Measurements from ENCODE around the gene ARID5B. TPM values are rescaled to one million over a fixed set of nuclear protein-coding genes. Genes with fewer than 3 reads are reported as not detected.

Gene ARID5B
- total RNA-seq, 1 experiment from 2014 or later: 0.04 TPM

- Histone ChIP-seq H2BK12ac (ENCODE audit: insufficient read length, low read depth, low read length) (no peak overlapping the region), H3K79me2 (ENCODE audit: insufficient read depth, low read length) (no peaks in the 10 kb centered on the region), H3K79me1 (ENCODE audit: insufficient read depth, low read depth, low read length, poor library complexity, severe bottlenecking) (no peaks in the 10 kb centered on the region), H3K56ac (ENCODE audit: insufficient read length, low read depth, low read length) (no peak overlapping the region), H3T11ph (ENCODE audit: low read length) (no peak overlapping the region), H3K27me3 (ENCODE audit: insufficient read depth, low read length) (no peaks in the 10 kb centered on the region), H3K14ac (ENCODE audit: insufficient read depth, low read length) (no peak overlapping the region), H4K8ac (replicated peaks; ENCODE audit: insufficient read length, low read depth, low read length) (no peak overlapping the region), H3K9ac (ENCODE audit: extremely low read depth, insufficient read length, low read length) (no peak overlapping the region), H3K9me3 (ENCODE audit: control insufficient read depth, low read depth, low read length) (no peaks in the 10 kb centered on the region), H2BK5ac (ENCODE audit: insufficient read length, low read length) (no peak overlapping the region), H3K18ac (ENCODE audit: insufficient read length, low read depth, low read length) (no peak overlapping the region), H4K91ac (ENCODE audit: insufficient read length, low read depth, low read length) (no peak overlapping the region), H3K4me1 (ENCODE audit: insufficient read depth, low read length) (no peaks in the 10 kb centered on the region), H2BK120ac (ENCODE audit: low read depth, low read length, poor library complexity, severe bottlenecking) (no peak overlapping the region), H2BK20ac (ENCODE audit: low read depth, low read length, poor library complexity, severe bottlenecking) (no peak overlapping the region), H2AFZ (ENCODE audit: low read length) (no peak overlapping the region), H3K23me2 (ENCODE audit: insufficient read length, low read depth, low read length, poor library complexity, severe bottlenecking) (no peaks in the 10 kb centered on the region), H3K4me2 (ENCODE audit: insufficient read depth, insufficient read length, low read length) (no peak overlapping the region), H3K27ac (ENCODE audit: insufficient read length, low read depth, low read length) (no peak overlapping the region), H3K23ac (ENCODE audit: insufficient read length, low read depth, low read length) (no peak overlapping the region), H4K5ac (ENCODE audit: insufficient read length, low read depth, low read length) (no peak overlapping the region), H3K4ac (ENCODE audit: low read depth, low read length) (no peak overlapping the region), H4K20me1 (ENCODE audit: control insufficient read depth, insufficient read depth, insufficient read length) (no peaks in the 10 kb centered on the region), H2BK15ac (ENCODE audit: low read depth, low read length) (no peak overlapping the region), H2AK5ac (ENCODE audit: insufficient read length, low read length) (no peak overlapping the region)
- Mint-ChIP-seq H3K36me3 (ENCODE audit: insufficient read depth in 1 of 3, low read depth in 3 of 3) (no peaks in the 10 kb centered on the region), H3K4me3 (no peak overlapping the region), H3K4me1 (no peaks in the 10 kb centered on the region), H3K27me3 (ENCODE audit: low read depth) (no peaks in the 10 kb centered on the region), H3K9me3 (no peaks in the 10 kb centered on the region), H3K27ac (no peak overlapping the region)
- DNase-seq: no peak
- WGBS (ENCODE audit: extremely low coverage, insufficient read length, low lambda C conversion rate): no CpG with 5 or more reads among the region's 2 CpGs
- no peak for TF ChIP-seq CTCF (conservative IDR thresholded peaks at IDR 0.05)
These were observed 185.8 kb downstream of the ARID5B start for GRCh38 chr10:62087329-62087728.
